ENCODE measurements around the gene PTPRG.

DNA sequence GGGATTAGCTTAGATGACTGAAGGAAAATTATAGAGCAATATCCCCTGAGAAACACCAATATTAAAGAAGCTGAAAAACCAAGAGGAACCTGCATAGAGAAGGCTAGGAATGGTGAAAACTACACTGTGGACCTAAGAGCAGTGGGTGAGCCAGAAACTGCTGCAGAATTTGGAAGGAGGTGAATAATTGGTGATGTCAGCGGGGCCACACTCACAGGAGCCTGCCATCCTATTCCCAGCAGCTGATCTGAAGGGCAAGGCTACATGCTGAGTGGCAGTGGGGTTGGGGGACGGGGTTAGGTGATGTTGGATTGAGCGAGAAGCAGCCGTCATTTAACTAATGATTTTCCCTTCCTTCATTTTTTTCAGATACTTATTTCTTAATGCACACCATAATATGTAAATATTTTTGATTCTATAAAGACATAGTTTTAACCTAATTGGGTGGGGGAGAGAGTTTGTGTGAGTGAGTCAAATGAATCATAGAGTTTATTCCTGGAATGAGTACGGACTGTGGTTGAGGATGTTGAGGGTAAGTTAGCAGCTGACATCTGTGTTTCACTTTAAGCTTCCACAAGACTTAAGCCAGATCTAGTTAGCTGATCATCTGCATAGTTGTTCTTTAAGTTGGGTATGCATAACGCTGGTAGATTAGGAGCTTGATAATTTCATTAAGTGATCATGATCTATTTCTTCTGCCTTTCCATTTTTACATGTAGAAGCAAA lies 222.8 kb downstream of the PTPRG start:
- TF ChIP-seq, protein P1, sequence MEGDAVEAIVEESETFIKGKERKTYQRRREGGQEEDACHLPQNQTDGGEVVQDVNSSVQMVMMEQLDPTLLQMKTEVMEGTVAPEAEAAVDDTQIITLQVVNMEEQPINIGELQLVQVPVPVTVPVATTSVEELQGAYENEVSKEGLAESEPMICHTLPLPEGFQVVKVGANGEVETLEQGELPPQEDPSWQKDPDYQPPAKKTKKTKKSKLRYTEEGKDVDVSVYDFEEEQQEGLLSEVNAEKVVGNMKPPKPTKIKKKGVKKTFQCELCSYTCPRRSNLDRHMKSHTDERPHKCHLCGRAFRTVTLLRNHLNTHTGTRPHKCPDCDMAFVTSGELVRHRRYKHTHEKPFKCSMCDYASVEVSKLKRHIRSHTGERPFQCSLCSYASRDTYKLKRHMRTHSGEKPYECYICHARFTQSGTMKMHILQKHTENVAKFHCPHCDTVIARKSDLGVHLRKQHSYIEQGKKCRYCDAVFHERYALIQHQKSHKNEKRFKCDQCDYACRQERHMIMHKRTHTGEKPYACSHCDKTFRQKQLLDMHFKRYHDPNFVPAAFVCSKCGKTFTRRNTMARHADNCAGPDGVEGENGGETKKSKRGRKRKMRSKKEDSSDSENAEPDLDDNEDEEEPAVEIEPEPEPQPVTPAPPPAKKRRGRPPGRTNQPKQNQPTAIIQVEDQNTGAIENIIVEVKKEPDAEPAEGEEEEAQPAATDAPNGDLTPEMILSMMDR (conservative IDR thresholded peaks at IDR 0.05): no peak
- no peak for TF ChIP-seq ZFX (IDR thresholded peaks at IDR 0.05)
